HCT116 (cell line): Measurements from ENCODE around the gene COG2.

ENCODE experiments used
- CBX3 ChIP-seq: IDR thresholded peaks from 2 replicates; pipeline ENCODE4 v1.6.1; 2012; ENCODE audit warnings: low read depth
- CTCF ChIP-seq, 3 experiments: fragments of 200-600 bp in 1 of 3; sonication (generic) in 1 of 3; IDR thresholded peaks in 2 of 3; conservative IDR thresholded peaks in 1 of 3; 2 replicates each; pipeline ENCODE4 v1.5.1; 2012 to 2017; ENCODE audit warnings: low read depth in 2 of 3, low read length in 2 of 3, antibody characterized with exemption in 1 of 3, borderline replicate concordance in 1 of 3, control low read depth in 1 of 3, mild to moderate bottlenecking in 1 of 3, mixed read lengths in 1 of 3, mixed run types in 1 of 3, moderate library complexity in 1 of 3; ENCODE audit not compliant: insufficient read depth in 1 of 3
- EZH2 ChIP-seq: fragments of 200-600 bp; sonication (generic); IDR thresholded peaks from 2 replicates; pipeline ENCODE4 v1.6.1; 2017; ENCODE audit warnings: antibody characterized with exemption, mixed run types
- RAD21 ChIP-seq: IDR thresholded peaks from 2 replicates; pipeline ENCODE4 v1.6.1; 2012; ENCODE audit warnings: low read depth, mild to moderate bottlenecking
- ZBTB33 ChIP-seq: IDR thresholded peaks from 2 replicates; pipeline ENCODE4 v1.6.1; 2011; ENCODE audit warnings: mild to moderate bottlenecking, low read length, moderate library complexity; ENCODE audit not compliant: insufficient replicate concordance; ENCODE audit errors: extremely low read depth
- ZFX ChIP-seq: fragments of 450-650 bp; IDR thresholded peaks from 2 replicates; pipeline ENCODE4 v1.6.1; 2017

GRCh38 chr1:230713915-230714764 lies 71.9 kb downstream of the COG2 start, which contains the start of gene AGT:
- TF ChIP-seq RAD21 (no peak), CTCF (IDR thresholded peaks at IDR 0.05 in 2 of 3, conservative IDR thresholded peaks at IDR 0.05 in 1 of 3; ENCODE audit: borderline replicate concordance in 1 of 3, insufficient read depth in 1 of 3, low read depth in 2 of 3, low read length in 2 of 3) (no peak), CBX3 (no peak), ZFX (no peak), EZH2 (no peak), ZBTB33 (no peak)
